ENCODE results near the gene LGR6.
"Not testable (repeated sequence)": the region's sequence is repeated elsewhere in the genome, so short reads cannot be mapped to it uniquely, and the experiment has no call there.

Gene LGR6

GRCh38 chr1:202159534-202160371 lies 33.8 kb upstream of the LGR6 start:
- DNase-seq = no peak

- DNase-seq = no peak
These were observed 33.1 kb upstream of the LGR6 start, which contains the start of gene PTPN7 for GRCh38 chr1:202160377-202160940. Gene PTPN7, minus strand, starts transcription at chr1:202160602. Its CDS starts 1,200 bp downstream, at chr1:202159402.

- DNase-seq = no peak
These were observed 32.2 kb upstream of the LGR6 start for GRCh38 chr1:202161151-202162046.

GRCh38 chr1:202162047-202162417 lies 31.6 kb upstream of the LGR6 start:
- DNase-seq = no peak

GRCh38 chr1:202162418-202163280 lies 30.9 kb upstream of the LGR6 start:
- no peak for DNase-seq

- no peak for DNase-seq
These were observed 30.0 kb upstream of the LGR6 start for GRCh38 chr1:202163281-202164270.

- DNase-seq = no peak
These were observed 29.1 kb upstream of the LGR6 start for GRCh38 chr1:202164271-202165037.

- DNase-seq = no peak
These were observed 28.2 kb upstream of the LGR6 start for GRCh38 chr1:202165267-202165941.

GRCh38 chr1:202165942-202166843 lies 27.4 kb upstream of the LGR6 start:
- no peak for DNase-seq

GRCh38 chr1:202167054-202167453 lies 26.5 kb upstream of the LGR6 start:
- not testable (repeated sequence) for DNase-seq

- DNase-seq = peak; percentile 54
These were observed 25.7 kb upstream of the LGR6 start for GRCh38 chr1:202167708-202168415.

- DNase-seq = no peak
These were observed 24.7 kb upstream of the LGR6 start for GRCh38 chr1:202168861-202169260.

GRCh38 chr1:202170726-202171125 lies 22.9 kb upstream of the LGR6 start:
- DNase-seq = no peak

GRCh38 chr1:202171292-202172014 lies 22.1 kb upstream of the LGR6 start:
- DNase-seq = no peak

- no peak for DNase-seq
These were observed 21.6 kb upstream of the LGR6 start for GRCh38 chr1:202172015-202172355.

GRCh38 chr1:202173993-202174392 lies 19.6 kb upstream of the LGR6 start:
- no peak for DNase-seq

Data from fibroblast of skin of back (primary cell).